ENCODE data around the gene MORN2.

The MORN2 gene

DNA sequence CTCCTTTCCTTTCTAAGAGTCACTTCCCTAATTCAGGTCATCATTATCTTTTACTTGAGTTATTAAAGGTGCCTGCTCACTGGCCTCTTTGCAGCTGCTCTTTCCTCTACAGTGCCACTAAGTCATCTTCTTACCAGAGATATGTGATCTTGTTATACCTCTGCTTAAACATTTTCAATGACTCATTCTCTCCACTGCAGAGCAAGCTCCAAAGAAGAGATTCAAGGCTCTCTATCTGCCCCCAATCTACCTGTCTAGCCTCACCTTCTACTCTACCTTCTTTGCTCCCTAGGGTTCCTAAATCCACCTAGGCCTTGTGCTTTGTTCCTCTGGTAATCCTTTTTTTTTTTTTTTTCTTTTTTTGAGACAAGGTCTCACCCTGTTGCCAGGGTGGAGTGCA, 17.0 kb downstream of the MORN2 start:
- DNase-seq (ENCODE audit: low read depth), result no peak

DNA sequence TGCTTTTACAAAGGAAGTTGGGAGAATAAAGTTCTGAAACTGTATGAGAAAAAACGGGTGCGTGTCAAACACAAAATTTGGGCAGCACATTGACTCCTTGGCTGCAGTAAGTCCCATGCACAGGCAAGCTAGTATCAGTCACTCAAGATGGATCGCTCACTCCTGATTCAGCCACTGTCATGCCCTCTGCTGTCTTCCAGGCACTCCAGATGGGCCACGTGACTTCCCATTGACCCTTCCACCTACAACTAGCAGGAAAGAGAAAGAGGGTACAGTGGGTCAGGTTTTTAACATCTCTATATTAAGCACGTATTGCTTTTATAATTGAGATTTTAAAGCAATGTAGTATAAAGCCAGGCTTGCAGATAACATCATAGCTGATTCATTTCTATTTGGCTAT, 22.5 kb downstream of the MORN2 start:
- no peak for DNase-seq (ENCODE audit: low read depth)

DNA sequence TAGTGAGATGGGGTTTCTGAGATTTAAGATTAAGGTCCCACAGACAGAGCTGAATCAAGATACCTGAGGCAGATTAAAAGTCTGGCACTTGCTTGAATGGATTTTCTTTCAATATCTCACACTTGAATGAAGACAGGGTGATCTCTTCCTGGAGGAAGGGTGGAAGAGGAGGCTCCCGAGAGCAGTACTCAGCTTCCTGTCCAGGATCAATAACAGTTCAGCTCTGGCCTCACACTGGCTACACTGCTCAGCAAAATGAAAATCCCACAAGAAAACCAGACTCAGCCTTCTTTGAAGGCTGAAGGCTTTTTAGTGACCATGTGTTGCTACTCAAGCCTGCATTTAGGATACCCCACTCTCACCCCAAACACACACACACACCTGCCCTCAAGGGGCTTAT, 24.9 kb downstream of the MORN2 start:
- DNase-seq (ENCODE audit: low read depth), result no peak

DNA sequence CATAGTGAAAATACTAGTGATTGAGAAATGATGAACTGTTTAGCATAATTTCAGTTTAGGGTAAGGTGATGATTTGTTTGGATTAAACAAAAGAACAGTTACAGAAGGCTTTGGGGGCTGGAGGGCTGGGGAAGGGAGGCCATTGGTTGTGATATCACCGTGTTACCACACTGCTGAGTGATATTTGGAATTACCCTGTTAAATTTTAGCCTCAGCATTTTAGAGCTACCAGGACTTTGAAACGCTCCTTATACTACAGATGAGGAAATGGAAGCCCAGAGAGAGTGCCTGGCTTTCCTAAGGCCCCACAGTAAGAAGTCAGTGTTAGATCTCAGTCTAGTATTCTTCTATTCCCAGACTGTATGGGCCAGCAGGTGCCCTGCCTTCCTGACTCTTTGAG, 29.5 kb downstream of the MORN2 start:
- no peak for DNase-seq (ENCODE audit: low read depth)

DNA sequence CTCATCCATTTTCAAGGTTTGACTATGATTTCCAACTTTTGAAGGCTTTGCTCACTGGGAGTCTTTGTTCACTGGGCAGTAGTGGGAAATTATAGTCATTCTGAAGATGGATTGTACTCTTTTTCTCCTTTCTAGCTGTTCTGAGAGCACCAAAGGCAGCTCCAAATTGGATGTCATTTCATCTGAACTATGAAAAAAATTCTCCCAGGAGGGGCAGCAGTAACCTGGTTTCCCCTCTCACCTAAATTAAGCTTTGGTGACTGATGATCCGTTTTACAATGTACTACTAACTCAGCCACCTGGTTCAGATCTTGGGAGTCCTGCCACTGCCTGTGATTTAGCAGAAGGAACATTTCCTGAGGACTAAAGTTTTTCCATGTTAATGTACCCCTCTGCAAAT, 31.5 kb downstream of the MORN2 start:
- no peak for DNase-seq (ENCODE audit: low read depth)

DNA sequence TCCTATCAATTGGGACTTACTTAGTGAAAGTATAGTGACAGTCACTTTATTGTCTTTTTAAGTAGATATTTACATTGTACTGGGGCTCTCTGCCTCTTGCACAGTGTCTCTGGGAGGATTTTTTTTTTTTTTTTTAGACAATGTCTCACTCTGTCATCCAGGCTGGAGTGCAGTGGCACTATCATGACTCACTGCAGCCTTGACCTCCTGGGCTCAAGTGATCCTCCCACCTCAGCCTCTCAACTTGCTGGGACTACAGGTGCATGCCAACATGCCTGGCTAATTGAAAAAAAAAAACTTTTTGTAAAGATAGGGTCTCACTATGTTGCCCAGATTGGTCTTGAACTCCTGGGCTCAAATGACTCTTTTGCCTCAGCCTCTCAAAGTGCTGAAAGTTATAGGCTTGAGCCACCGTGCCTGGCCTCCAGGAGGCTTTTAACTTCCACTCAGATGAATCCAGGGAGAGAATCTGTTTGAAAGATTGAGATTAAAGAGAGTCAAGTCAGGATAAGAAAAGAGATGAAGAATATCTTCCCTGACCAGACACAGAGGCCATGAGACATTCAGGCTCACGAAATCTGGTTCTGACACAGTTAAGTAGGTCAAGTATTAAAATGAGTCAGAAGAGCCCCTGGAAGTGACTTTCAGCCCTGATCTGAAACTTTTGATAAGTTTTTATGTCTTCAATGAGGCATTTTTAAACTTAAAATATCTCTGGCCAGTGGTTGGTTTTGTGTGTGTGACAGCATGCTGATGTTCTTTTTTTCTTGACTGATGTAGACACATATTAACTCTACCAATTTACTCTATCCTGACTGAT, 32.2 kb downstream of the MORN2 start:
- no peak for DNase-seq (ENCODE audit: low read depth)

DNA sequence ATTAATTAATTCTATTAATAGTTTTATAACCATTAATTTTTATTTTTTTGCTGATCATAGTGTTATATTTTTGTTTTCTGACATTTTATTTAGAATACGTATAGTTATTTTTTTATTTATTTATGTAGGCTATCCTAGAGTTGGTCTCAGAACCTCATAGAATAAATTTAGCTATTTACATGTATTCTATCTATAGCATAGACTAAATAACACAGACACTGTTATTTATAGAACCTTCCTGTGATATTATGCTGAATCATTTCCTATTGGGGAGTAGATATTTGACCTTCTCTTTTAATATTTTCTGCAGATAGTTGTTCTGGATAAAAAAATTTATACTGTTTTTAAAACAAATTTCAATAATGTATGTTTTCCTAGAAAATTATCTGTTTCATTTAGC, 34.1 kb downstream of the MORN2 start:
- DNase-seq (ENCODE audit: low read depth), result no peak

DNA sequence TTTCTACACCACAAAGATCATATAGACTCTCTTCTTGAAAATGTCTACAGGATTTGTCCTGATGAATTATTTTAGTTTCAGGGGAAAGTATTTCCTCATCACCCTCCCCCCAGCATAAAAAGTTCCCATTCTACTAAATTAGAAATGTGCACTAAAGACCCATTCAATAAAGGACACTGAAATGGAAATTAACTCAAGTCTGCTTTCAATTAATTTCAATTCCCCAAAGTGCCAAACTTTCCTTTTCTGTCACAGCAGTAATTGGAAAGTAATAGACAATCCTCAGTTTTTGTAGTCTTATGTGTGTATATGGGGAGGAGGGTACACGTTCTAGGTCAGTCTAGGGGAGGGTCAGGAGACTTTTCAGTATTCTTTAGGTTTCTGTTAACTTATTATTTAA, 35.4 kb downstream of the MORN2 start:
- DNase-seq (ENCODE audit: low read depth), result no peak

DNA sequence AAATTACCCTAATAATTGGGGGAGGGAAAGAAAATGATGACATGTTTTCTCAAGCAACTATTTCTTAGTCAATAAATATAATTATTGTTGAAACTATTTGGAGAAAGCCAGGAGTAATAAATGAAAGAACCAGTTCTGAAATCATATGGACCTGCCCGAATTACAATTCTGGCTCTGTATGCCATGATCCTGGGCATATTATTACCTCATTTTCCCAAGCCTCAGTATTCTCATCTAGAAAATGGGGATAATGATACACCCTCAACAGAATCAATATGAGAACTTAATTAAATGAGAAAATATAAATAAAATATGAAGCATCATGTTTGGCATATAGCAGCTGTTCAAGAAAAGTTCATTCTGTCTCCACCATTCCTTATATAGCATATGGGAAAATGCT, 36.8 kb downstream of the MORN2 start:
- no peak for DNase-seq (ENCODE audit: low read depth)

DNA sequence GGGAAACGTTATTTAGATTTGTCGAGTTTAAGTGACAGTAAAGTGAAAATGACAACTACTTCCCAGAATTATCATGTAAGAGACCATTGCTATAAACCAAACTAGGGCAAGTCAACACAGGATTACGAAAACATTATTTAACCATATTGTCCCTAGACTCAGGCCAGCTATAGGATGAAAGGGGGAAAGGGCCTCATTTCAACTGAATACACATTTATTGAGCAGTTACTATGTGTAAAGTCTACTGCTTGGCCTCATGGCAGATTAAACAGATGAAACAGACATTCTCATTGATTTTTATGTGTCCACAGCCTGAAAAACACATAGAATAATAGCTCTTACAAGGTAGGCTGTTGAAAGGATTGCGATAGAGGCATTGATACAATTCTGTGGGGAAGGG, 46.6 kb downstream of the MORN2 start:
- no peak for DNase-seq (ENCODE audit: low read depth)

DNA sequence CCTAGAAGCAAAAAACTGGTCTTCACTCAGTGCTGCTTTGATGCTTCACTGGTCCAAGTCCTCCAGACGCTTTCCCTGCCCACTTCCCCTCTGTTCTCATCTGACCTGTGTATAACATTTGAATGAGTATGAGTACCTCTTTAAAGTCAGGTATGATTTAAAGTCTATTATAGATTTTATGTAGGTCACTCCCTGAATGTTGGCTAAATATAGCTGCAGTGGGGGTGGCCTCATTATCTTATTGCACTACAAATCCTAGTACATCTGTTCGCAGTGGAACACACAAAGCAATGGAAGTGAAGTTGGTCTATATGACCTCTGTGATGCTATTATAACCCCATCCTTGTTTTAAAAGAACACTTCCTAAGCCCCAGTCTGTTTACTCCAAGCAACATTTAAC, 47.1 kb downstream of the MORN2 start:
- no peak for DNase-seq (ENCODE audit: low read depth)

DNA sequence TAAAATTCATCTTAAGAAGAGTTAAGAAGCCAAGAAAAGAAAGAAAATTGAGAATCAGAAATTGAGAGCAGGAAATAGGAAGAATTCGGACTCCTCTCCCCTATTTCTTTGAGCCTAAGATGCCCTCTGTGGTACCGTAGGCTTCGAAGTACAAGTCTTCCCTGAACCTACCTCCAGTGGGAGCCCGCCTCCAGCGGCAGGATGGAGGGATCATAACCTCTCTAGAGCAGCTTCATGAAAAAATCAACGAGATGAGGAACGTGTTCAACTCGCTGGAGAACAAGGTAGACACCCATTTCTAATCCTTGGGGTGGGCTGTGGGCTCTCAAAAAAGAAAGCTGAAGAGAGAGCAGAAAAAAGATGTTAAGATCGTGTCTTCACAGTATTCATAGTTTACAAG, 50.2 kb downstream of the MORN2 start:
- no peak for DNase-seq (ENCODE audit: low read depth)

DNA sequence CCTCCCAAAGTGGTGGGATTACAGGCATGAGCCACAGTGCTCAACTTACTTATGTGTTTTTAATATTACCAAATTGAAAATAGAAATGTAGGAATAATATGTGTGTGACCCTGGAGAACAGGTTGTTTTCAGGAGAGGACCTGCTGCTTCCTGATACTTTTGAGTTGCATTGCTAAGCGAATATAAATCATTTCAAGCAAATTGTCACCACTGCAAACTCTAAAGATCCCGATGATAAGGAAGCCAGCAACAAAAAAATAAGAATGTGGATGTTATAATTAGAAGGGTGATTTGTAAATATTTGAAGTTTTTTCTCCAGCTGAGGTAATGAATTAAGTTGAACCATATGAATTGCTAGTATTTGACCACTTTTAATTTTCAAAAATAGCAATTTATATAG, 54.8 kb downstream of the MORN2 start:
- DNase-seq (ENCODE audit: low read depth), result no peak

Data from T-helper 22 cell (primary cell).